HG03342 (cell line): Measurements from ENCODE around the gene DTX4.

Source experiments
- ATAC-seq: cut with Tn5 transposase; IDR thresholded peaks from one replicate; pipeline ENCODE4 v1.9.1; 2021; ENCODE audit warnings: mild to moderate bottlenecking, moderate library complexity; ENCODE audit not compliant: unreplicated experiment

Gene DTX4

DNA sequence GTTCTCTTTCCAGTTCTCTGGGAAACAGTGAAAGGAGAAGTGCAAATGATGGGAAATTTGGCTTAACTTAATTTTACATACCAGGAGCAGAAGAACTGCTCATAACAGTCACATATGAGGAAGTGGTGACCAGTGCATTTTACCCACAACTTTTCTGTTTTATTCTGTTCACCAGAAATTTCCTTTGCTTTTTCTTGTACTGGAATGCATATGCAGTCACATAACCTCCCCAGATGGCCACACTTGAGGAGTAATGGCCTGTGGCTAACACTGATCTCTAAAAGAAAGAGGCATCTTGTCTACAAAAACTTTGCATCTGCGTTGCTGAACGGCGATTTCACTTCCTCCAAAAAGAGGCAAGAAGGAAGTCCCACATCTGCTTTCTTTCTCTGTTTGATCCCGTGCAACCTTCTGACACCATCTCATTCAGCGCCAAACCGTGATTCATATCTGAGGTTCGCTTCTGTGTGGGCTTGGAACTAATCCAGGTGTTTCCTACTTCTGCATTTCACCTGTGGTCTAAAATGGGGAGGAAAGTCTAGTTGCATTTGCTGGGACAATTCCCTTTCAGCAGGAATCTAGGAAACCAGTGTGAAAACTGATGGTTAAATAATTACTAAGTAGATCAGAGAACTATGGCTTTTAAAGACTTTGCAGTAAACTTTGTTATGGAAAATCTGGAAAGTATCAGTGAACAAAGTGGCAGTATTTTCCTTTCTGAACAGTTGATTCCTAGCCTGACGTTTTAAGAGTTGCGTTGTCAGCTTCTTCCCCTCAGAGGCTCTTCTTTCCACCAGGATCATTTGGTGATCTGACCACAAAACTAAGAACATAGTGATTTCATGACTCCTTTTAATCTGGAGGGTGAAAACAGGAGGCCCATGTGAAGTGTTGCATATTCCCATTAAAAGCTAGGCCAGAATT lies 45.0 kb downstream of the DTX4 start:
- ATAC-seq, result peak; percentile 88

DNA sequence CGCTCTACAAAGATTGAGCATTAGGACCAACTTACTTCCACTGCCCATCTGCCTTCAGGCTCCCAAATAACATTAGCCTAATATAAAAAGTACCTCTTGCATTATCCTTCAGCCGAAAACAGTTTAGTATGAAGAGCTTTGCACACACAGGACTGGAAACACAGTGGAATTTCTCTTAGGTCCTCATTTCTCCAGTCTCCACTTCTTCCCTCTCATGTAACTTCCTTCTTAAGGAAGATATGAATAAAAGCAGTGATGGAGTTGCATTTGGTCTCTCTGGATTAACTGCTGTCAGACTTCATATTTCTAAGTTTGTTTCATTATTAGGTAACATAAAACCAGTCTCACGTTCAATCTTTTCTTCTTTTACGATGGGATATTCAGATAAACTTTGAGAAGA lies 46.4 kb downstream of the DTX4 start:
- no peak for ATAC-seq

DNA sequence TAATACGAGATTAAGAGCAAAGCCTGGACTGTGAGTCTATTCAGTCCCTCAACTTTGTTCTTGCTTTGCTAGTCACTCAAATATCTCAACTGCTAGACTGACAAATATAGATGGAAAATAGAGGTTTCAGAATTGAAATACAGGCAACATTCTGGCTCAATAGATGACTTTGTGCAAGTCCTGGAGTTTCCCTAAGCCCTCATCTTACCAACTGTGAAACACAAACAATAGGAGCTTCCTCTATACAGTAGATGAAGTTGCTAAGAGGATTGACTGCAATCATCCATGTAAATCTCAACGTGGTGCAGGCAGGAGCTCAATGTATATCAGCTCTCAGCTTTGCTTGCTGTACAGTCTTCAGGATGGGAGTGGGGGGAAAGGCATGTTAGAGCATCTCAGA lies 47.0 kb downstream of the DTX4 start:
- no peak for ATAC-seq

DNA sequence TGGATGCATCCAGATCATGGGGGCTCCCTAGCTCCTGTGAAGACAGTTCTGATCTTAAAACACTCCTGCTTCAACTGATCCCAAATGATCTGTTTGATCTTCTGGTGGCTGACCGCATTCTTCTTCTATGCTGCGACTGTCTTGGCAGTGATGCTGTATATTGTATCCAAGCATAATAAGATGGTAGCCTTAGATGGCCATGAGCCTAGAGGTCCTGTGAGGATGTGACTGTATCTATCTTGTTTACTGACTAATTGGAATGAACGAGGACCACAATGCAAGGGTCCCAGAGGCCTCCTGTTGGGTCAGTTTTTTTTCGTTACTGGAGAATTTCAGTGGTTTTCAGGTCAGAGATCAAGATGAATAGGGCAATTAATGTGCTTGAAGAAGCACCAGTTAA lies 47.9 kb downstream of the DTX4 start:
- ATAC-seq, result no peak

DNA sequence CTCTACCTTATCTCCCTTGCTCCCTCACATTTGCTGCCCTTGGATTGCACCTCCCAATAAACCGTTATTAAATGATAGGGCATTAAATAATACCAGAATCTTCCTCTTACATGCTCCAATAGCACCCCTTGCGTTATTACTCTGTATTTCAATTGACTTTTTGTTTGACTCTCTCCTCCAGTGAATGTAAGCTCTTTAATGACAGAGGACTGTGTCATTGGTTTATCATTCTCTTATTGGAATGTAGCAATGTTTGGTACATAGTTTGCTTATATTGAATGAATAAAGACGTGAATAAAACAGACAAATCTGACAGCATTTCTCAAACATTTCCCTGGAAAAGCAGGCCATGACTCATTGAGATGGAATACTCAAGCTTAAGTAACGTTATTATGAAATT lies 49.5 kb downstream of the DTX4 start:
- no peak for ATAC-seq

DNA sequence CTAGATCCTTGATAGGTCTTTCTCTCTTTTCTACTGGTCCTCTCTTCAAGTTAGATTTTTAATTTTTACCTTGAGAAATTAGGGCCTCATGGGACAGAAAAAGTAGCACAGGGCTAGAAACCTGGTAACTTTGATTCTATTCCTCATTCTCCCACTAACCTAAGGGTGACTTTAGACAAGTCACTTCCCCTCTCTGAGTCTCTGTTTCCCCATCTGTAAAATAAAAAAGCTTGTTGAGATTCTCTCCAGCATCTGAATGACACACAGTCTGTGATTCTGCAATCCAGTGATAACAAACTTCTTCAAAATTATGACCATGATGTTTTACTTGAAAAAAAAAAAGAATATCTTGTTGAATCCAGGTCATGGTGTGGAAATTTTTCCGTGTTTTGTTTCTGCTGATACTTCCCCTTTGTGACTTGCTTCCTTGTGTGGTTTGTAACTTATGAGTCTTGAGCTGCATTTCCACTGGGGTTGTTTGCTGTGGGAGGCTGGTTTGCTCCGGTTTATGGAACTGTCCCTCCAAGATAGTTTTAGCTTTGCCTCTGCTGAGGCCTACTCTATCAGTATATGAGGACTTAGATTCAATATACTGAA lies 50.6 kb downstream of the DTX4 start:
- no peak for ATAC-seq

DNA sequence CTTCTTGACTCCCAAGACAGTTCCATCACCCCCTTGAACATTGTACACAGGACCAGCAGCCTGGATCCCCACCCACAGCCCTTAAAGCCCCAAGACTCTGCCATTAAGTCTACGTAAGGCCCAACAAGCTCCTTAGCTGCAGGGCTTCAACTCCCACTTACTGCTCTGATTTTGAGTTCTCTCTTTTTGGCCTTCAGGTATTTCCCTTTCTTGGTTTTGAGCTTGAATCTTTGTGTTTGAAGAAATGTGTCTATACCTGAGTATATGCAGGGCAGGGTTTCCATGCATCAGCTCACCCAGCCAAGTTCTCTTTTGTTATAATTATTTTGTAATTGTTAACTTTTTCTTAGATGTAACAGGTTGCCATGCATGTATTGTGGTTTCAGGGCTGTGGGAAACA lies 51.2 kb downstream of the DTX4 start:
- no peak for ATAC-seq

DNA sequence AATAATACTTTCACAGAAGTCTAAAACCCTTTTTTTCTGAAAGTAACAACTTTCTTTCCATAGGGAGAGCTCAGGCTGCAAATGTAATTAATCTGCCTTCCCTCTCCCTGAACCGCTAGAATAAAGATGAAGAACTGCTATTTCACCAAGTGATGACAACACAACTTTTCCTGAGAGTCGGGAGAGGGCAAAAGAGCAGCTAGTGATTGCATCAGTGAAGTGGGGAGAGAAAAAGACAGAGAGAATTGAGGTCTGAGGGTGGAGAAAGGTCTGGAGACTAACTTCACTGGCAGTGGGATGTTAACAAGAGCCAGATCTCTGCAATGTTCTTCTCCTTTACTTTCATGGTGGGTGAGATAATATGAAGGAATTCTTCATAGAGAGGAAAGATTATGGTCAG lies 51.7 kb downstream of the DTX4 start:
- no peak for ATAC-seq

DNA sequence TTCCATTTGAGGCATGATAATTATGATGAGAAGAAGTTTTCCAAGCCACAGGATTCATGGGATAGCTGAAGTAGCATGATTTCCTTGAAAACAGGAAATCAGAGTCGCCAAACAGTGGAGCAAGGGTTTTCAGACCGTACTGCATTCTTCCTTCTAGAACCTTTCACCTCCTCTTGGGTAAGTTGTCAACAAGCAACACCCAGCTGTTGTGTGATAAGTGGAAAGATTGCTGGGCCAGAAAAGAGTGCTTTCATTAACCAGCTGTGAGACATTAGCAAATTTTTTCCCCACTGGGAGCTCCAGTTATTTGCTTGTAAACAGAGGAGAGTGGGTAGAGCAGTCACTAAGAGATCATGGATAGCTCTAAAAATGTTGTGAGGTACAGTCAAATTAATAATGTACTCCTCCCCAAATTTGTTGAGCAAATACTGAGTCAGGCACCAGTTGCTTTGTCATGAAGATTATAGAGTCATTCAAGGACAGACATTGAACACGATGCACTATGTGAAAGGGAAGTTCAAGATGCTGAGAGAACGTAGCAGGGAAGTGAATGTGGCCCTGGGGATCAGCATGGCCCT lies 52.5 kb downstream of the DTX4 start:
- peak; percentile 38 for ATAC-seq

DNA sequence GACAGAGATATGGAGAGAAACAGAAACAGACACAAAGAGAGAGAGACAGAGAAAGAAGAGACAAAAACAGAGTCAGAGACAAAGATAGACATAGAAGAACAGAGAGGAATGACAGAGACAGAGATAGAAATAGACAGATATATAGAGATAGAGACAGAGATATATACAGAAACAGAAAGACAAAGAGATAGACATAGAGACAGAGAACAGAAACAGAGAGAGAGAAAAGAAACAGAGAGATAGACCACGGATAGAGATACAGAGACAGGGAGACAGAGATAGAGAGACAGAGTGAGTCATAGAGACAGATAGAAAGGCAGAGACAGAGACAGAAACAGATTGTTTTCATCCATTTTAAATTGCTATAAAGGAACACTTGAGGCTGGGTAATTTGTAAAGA lies 53.1 kb downstream of the DTX4 start:
- peak; percentile 41 for ATAC-seq

DNA sequence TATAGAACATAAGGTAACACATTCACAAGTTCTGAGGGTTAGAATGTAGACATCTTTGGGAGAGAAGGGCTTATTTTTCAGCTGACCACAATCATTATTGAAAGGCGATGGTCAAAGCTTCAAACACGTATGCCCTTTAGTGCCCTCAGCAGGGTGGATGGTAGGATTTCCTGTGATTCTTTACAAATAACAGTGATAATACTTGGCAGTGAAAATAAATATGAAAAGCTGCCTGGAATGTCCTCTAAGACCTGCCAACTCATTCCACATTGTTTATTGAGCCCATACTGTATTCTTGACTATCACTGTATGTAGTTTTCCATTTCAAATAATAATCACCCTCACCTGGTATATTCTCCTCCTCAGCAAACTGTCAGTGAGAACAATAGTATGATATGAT lies 54.5 kb downstream of the DTX4 start:
- no peak for ATAC-seq

DNA sequence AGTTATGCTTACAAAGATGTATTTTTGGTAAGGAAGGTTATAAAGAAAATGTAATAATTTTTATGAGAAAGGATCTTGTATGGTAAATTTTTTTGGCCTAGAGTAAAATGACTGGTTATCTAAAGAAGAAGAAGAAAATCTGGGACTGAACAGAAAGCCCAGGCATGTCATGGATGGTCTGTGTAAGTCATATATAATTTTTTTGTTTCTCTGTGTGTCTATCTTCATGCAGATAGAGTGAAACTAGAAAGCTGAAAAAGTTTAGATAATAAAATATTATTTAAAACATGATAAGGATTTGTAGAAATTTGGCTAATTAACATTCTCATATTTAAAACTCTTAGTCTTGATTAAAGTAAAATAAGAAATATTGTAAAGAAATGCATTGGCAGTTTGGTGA lies 68.4 kb downstream of the DTX4 start:
- no peak for ATAC-seq

DNA sequence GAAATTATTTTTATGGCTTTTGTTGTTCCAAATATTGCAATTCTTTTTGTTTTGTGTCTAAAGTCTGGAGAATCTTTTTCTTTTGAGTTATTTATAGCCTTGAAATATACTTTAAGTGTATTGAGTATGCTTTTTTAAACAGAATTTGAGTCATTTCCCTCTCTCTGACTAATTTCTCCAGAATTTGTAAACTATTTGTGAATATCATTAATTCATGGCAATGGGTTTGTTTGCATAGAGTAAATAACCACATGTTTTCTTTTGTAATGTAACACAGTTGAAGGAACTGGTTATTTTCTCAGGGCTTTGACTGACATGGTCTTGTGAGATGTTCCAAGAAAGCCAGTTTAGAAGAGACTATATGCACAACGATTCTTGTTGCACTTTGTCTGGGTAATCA lies 71.7 kb downstream of the DTX4 start:
- ATAC-seq, result no peak

DNA sequence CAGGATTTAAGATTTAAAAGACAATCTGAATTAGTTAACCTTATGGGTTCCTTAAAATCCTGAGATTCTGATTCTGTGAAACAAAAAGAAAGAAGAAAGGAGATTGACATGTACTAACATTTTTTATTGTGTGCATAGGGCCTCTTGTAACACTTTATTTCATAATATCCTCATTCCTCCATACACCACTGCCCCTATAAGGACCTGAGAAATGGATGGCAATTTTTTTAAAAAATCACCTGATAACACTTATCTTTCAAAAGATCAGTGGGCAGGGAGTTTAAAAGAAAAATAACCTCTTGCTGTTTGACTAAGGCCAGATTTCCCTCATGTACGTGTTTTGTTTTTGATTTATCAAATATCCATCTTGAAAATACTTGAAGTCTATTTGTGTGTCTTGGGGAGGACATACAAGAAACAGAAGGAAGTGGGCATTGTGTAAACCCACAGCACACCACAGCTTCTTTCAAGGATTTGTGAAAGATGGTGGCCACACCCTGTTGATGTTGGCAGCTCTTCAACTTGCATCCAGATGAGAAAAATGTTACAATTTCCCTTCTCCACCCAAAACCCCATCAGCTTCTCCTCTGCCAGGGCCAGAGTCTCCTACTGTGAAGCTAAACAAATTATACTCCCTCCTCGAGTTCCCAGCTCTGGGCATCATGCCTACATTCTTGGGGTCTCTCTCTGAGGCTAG lies 75.7 kb downstream of the DTX4 start:
- ATAC-seq, result no peak

DNA sequence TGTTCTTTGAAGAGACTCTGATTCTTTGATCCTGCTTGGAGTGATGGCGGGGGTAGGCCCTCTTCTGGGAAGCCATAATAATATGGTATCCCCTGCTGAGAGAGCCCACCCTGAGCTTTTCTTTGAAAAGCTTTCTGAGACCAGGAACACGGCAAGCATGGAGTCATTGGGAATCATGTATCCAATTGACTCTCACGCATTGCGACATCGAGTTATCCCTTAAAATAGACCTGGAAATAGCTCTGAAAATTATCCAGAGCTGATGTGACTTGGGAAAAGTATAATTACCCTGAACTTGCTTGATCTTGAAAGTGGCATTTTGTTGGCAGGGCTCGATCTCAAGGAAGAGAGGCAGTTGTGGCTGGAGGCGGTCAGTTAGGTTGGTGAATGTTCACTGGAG lies 77.6 kb downstream of the DTX4 start:
- no peak for ATAC-seq

DNA sequence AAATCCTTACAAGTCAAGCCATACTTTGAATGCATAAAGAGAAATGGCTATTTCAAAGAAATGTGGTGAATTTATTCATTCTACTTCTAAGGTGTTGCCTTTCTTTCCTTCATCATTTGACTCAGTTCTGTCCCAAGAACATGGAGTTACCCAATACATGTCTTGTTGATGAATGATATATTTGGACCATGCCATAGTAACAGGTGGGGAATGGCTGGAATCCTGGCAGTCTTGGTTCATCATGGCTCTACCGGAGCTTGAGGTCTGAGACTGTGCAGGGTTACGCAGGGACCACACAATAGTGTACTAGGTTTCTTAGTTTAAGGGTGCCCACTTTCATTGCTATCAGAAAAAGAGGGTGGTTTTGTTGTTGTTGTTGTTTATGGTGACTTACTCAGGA lies 81.1 kb downstream of the DTX4 start:
- ATAC-seq, result no peak

DNA sequence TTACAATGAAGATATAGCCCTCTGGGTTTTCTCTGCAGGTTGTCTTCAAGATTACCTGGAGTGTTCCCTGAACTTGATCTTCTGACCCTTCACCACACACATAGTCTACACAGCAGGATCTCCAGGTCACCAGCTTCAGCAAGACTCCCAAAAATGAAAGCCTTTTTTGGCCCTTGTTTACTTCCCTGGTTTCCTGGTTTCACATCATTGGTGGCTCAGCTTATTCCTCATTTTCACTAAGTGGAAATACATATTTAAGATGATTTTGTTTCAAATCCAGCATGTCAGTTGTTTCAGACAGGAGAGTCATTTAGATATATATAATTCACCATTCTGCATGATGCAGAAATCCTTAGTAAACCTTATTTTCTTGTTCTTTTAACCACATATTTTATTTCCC lies 82.4 kb downstream of the DTX4 start:
- no peak for ATAC-seq

DNA sequence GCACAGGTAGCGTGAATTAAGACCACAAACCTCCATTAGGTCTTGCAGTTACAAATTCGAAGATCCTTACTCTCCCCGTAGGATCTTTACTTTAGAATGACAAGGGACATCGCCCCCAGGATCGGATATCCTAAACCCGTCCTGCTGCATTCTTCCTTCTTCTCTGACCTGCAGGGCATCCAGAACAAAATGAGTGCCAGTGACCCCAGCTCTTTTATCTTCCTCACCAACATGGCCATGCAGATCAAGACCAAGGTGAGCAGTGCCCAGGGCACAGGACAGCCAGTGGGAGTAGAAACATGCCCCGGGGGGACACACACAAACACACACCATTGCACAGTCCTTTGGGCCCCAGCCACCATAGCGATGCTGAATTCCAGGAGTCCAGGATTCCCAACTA lies 83.3 kb downstream of the DTX4 start:
- ATAC-seq, result no peak
